Measurements from ENCODE around the gene PPP2R5D.

Gene PPP2R5D

DNA sequence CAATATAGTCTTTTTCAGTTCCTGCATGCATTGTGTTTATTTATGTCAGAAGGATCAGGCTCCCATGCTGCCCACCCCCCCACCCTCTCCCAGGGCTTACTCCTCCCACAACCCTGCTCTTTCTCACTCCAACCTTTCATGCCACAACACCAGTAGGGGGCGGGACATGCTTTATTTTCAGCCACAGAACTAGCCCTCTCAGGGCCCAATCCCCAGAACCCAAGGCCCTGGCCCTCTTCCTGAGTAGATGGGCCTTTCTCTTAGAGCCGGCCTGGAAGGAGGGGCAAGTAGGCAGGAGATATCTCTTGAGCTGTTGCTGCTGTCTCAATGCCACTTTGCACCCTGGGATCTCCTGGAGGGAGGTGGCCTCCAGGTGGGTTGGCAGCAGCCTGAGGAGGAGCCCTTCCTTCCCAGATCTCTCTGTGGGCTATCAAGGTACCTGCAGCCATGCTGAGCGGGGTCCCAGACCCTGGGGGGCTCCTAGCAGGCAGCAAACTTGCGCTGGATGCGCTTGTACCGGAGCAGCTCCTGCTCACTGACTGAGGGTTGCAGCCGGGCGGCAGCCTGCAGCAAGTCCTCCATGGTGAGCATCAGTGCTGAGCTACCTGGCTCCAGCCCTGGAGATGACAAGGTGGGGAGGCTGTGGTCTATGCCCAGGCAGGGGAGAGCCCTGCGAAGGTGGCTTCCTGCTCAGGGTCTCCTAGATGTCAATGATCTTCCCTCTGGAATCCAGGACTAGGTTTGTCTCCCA lies 20.3 kb upstream of the PPP2R5D start:
- DNase-seq, result no peak

DNA sequence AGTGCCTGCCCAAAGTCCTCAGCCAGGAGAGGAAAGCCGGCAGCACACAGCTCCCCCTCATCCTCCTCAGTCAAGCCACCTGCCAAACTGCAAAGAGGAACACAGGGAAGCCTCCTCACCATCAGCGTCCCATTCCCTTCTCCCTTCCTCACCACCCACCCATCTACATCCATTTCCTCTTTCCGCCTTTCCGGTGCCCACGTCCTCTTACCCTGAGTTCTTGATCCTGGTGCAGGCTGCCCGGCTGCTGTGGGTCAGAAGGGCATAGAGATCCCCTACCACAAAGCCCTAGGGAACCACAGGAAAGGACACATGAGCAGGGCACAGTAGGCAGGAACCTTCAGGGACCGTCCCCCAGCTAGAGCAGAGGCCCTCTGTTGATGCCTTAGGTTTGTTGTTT lies 17.8 kb upstream of the PPP2R5D start:
- DNase-seq, result no peak

DNA sequence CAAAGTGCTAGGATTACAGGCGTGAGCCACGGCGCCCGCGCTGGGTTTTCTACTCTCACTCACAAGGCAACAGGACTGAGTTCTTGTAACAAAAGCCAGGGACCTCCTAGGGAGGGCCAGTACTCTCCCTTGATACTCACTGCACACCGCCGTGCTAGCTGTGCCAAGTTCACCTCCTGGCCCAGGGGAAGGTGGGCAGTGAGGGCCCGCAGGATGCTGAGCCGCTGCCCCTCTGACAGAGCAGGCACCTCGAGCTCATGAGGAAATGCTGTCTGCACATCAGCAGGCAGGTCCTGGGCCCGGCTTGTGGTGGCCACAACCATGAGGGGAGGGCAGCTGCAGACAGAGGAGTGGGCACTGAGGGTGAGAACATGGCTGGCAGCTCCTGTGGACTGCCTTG lies 17.1 kb upstream of the PPP2R5D start:
- no peak for DNase-seq

DNA sequence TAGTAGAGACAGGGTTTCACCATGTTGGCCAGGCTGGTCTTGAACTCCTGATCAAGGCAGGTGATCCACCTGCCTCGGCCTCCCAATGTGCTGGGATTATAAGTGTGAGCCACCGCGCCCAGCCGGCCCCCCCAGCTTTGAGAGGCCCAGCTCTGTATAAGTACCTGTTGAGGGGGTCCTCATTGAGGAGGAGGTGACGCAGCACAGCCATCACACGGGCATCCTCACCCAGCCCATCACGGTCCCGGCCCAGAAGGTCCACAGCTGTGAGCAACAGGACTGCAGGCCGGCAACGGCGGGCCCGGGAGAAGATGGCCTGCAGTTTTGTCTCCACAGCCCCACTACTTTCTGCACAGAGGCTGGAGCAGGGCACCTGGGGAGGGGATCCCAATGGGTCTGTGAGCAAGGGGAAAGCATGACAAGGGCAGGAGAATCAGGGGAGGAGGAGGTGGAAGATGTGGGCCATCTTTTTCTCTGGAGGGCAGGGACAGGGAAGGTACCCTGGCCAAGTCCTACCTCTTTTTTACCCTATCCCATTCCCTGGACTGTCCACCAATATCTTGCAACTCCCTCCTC lies 16.2 kb upstream of the PPP2R5D start:
- DNase-seq, result no peak

DNA sequence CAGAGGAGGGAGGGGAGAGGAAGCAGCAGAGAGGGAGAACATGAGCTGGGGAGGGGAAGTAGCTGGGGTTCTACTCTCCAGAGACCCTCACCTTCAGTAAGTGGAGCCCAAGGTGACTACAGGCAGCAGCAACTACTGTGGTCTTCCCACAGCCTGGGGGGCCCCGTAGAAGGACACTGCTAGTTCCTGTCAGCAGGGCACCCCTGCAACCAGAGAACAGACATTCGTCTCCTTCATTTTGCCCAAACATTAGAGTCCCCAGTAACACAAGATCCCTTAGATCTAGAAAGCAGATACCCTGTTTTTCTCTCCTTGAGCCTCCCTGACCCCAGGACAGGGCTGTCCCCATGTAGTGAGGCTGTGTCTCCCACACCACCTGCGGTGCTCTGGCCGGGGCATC lies 15.6 kb upstream of the PPP2R5D start:
- DNase-seq, result no peak

DNA sequence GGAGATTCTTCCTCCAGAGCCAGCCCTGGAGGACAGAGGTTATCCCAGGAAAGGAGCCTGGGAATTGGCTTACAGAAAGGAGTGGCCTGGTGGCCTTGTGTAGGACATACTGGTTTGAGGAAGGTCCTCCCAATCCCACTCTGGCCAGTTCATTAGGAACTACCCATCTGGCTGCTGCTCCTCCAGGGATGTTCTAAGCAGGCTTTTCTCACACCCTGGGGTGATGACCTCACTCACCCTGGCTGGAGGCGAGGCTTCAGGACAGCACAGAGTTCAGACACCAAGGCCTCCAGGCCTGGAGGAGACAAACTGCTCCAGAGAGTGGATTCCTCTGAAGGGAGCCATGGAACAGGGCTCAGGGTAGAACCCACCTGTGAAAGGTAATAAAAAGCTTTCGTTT lies 14.9 kb upstream of the PPP2R5D start:
- DNase-seq, result no peak

DNA sequence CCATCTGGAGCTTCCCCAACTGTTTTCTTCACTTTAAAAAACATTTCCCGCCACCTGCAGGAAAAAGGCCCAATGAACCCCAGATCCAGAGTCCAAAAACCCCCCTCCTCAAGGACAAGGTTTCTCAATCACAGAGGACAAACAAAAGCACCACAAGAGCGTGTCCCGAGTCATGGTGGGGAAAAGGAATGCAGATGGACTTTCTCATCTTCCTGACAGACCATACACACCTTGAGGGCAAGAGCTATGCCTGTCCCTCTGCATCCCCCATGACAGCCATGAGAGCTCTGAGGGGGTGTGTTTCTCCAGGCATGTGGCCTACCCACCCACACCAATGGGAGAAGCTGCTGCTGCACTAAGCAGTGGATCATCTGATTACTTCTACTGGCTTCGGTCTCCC lies 14.4 kb upstream of the PPP2R5D start:
- DNase-seq, result no peak

DNA sequence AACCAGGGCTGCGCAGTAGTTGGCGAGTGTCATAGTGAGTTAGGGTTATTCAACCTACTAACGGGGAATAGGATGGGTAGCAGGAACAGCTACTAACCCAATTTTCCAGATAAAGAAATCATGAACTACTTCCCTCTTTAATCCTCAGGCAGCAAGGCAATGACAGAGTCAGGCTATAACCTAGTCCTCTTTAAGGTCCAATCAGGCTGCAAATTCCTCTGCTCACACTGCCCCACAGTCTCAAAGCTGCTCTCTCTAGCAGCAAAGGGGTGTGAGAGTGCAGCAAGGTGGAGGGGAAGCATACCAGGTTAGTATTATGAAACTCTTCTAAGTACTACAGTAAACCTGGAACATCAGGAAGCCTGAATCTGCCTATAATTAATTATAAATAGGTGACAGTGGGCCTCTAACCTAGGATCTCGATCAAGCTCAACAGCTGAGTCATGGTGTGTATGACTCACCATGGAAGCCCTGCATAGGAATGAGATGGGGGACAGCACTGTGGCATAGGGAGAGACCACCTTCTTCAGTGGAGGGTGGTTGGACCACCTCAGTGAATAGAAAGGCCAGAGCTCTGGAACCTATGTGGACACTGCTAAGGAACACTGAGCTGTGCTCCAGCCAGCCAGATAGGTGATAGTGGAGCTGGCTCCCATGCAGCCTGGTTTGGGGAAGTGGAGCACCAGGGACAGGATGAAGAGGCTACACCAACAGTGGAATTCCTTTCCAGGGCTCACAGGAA lies 13.3 kb upstream of the PPP2R5D start:
- DNase-seq, result no peak

DNA sequence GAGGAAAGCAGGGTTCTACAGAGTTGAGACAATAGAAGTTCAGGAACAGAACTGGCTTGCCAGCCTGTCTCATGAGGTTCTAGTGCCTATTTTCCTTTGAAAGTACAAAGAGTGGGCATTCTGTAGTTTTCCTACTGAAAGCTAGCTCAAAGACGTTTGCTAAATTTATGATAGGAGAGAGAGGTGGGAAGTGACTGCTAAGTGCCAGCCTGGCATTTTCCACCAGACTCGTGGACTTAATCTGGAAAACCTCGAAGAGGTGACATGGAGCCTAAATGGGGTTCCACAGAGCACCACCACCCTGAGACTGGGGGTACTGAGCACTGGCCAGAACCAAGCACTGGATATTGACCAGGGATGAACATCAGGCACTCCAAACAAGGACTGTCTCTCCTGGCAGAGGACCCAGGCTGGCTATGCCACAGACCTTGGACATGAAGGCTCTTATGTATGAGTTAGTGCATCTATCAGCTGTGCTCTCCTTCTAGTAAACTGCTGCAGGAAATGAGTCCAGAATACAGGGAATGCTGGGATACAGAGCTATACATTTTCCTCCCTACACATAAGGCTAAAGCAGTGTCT lies 12.5 kb upstream of the PPP2R5D start:
- no peak for DNase-seq

DNA sequence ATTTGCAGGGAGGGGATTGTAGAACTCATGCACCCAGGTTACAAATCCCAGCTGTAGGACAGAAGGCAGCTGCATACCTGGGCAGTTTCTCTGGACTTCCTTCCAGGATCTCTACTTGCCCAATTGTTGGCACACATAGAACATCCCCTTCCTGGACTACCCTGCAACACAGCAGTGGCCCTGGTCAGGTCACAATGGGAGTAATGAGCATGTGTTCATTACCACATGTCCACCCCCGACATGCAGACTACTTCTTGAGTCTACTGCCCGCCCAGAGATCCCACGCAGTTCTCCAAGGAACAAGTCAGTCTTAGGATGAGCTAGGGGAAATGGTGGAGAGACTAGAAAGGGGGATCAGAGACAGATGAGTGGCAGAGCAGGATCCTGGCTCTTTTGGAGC lies 10.4 kb upstream of the PPP2R5D start:
- no peak for DNase-seq

DNA sequence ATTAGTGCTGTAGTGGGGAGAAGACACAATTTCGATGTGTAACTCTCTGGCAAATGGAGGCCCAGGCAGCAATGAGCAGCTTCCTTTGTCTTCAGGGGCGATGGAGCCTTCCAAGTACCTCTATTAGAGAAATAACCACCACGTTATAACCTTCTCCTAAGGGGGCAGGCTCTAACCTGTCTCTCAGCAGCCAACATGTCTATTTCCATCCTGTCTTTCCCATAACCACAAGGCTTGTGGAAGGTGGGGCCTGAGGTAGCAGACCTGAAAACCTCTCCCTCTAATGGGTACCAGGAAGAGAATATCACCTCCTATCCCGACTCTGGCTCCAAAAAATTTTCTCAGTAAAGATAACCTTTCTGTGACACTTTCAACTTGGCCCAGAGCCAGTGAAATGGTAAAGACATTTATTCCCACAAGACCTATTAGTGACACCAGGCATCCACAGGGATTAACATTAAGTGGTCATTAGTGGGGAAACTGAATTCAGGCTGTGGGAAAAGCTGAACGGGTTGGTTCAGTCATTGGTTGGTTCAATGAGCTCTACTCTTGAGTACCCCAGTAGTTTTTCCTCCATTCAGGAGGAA lies 9.4 kb upstream of the PPP2R5D start:
- no peak for DNase-seq

DNA sequence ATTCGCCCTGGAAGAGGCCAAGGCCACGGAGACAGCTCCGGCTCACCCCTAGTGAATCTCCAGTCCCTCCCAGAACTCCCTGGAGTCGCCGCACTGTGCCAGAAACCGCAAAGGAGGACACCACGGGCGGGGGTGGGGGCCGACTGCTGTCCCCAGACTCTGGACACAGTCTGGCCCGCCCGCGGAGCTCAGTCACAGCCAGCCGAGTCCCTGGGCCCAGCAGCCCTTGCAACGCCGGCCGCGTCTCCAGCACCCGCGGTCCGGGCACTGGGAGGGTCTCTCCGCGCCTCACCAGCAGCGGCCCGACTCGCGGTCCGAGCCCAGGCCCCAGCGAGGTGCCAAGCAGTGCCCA lies 5.9 kb upstream of the PPP2R5D start:
- DNase-seq, result no peak

DNA sequence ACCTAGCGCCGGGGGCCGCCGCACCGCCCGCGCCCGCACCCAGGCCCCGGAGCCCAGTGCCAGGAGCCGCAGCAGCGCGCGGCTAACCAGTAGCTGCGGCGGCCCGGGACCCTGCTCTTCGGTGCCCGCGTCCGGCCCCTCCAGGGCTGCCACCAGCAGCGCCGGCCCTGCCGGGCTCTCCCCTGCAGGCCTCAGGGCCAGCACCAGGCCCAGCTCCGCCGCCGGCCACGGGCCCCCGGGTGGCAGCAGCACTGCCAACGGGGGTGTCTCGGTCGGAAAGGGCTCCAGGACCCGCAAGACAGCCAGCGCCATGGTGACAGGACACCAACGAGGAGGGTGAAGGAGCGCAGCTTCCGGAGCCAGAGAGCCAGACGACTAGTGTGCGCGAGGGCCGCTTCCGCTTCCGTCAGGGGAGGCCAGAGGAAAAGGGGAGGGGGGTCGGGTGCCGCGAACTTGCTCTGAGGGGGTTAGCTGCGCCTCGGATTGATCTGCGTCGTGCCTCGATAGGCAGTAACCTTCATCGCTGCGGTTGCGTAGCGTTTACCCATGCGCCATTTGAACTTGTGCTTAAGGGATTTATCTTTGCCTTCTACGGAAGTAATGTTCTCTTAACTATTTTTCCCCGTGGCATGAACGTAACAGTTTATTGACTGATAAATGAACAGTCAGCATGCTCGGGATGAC lies 5.4 kb upstream of the PPP2R5D start, which contains the start of gene PEX6:
PEX6 (minus strand) TSS at position 343 of the 684 bp plus-strand sequence; CDS start at position 312, 31 bp downstream.
- DNase-seq, result peak; percentile 84

DNA sequence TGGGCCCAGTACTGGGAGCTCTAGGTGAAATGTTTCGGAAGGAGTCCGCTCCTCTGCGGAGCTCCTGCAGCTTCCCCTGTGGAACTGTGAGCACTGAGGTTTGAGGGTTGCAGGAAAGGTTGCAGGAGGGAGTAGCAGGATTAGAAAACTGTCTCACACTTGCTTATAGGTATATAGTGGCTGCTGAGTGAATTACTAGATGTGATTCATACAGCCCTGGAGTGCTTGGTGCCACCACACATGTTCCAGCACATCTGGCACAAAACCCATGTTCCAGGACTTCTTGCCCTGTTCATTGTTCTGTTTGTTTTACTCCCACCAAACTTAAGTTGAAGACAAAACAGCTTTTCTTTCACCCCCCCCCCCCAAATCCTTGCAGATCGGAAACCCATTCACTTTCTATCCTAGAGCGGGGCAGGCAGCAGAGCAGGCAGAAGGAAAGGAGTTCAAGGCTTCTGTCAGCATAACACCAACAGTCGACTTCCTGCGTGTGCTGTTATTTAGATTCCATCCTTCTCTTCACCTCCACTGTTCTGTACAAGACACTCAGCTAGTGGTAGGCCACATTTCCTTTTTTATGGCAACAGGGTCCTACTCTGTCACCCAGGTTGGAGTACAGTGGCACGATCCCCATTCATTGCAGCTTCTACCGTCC lies 4.7 kb upstream of the PPP2R5D start:
- DNase-seq, result no peak

DNA sequence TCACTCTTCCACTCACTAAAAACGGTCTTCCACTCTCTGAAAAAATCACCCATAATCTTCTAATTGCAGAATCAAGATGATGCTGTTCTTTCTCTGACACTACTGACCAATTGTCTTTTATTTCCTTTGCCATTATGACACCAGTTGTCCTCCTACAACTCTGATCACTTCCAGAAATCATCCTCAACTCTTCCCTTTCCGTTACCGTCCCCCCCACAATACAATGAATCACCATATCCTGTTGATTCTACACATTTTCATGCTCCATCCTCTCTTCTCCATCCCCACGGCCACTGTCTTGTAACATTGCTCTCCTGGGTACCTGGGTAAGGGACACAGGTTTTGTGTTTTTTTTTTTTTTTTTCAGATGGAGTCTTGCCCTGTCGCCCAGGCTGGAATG lies 2.5 kb upstream of the PPP2R5D start:
- DNase-seq, result no peak

DNA sequence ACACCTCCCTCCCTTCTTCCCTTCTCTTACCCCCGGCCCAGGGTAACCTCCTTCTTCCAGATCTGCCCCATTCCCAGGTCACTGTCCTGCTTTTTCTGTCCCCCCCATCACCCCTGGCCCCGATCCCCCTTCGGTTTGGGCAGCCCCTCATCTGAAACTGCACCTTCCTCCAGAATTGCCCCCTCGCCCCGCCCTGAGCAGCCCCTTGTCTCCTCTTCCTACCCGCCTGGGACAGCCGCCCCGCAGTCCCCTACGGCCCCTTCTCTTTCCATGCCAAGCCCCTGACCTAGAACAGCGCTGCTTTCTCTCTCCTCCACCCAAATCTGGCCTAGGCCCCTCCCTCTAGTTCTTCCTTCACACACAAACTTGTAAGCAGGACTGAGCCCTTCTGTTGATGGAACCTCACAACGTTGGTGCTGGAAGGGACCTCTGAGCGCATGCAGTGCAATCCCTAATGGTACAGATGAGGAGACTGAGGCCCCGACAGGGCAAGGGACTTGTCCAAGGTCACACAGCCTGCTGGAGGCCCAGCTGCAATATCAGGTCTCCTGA lies 630 bp downstream of the PPP2R5D start:
- DNase-seq, result no peak

DNA sequence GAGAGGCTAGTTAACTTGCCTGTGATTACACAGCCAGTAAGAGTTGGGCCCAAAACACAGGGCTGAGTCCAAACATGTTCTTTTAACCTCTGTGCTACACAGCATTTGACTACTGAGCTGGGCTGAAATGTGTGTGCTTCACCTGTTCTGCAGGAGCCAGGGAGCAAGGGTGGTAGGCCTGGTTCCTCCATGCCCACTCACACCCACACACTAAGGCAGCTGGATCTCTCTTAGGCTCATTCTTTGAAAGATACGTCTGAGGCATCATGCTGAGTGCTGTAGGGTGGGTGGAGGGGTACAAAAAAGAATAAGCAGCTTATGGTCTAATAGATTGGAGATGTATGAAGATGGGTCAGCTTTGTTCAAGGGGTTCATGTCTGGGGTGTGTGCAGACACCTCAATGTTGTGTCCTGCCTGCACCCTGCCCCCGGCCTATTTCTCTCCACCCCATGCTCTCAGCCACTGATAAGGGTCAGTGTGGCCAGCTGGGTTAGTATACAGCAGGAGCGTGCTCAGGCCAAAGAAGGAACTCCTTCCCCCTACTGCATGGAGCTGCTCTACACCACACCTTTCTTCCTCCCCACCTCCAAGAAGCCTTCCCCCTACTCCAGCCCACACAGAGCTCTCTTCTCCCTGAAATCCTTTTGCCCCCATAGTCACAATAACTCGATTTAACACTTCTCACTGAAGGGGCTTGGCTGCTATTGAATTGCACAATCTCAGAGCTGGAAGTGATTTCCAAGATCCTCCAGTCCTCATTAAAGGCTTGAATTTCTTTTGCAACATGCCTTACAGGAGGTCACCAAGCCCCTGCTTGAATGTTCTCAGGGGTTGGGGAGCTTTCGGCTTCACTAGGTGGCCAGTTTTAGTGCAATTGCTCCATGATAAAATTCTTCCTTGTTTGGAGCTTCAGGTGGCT lies 3.4 kb downstream of the PPP2R5D start:
- DNase-seq, result no peak

DNA sequence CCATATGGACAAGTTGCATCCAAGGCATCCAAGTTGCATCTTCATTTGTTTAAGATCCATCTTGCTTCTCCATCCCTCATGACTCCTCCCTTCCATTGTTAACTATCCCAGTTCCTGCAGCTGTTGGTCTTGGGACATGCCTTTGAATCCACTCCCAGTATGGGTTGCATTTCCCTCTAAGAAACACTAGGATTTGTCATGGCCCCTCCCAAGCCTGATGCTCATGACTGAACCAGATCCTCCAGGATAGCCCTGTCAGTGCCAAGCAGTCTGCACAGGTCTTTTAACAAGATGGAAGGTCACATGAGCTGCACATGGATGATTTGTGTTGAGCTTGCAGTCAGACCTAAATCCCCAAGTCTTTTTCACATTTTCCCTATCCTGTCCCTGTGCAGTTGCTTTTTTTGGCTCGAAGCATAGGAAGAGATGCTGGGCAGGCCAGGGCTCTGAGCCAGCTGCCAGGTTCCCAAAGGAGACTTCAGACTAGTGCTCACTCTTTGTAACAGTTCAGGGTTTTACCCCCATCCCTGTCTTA lies 4.2 kb downstream of the PPP2R5D start:
- DNase-seq, result no peak

DNA sequence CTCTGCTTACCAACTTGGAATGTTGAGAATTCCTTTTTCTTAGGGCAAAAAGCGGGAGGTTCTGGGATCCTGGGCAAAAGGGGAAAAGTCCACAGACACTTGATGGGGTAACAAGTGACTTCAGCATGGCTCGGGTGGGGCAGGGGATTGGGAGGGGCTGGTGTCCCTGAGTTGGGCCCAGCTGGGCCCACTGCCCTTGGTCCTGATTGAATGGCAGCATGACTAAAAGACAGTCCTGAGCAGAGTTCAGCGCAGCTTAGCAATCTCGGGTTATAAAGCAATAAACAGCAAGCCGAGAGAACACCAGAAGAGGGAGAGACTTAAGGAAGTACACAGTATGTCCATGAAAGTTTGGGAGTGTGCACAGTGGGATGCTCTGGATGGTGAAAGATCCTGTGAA lies 5.6 kb downstream of the PPP2R5D start:
- no peak for DNase-seq

DNA sequence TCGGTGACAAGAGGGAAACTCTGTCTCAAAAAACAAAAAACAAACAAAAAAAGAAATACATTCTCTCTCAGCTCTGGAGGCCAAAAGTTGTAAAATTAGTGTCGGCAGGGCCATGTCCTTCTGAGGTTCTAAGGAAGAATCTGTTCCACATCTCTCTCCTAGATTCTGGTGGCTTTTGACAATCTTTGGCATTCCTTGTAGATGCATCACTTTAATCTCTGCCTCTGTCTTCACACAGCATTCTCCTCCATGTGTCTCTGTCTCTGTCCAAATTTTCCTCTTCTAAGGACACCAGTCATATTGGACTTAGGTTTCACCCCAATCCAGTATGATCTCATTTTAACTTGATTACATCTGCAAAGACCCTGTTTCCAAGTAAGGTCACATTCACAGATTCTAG lies 9.1 kb downstream of the PPP2R5D start:
- DNase-seq, result no peak

DNA sequence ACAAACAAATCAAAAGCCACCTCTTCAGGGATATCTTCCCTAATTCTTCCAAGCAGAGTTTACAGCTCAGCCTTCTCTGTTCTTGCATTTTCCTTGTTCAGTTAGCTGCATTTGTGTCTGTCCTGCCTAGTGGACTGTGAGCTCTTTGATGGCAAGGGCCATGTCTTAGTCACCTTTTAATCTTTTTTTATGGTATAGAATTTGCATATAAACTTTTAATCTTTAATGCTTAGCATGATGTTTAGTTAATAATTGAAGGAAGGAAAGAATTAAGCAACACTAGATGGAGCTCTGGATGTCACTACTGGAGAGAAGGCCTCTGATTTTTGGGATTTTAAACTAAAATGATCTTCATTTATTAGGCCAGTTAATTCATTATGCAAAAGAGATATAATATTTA lies 12.1 kb downstream of the PPP2R5D start:
- no peak for DNase-seq
